ENCODE data around the gene ASTN2.

ASTN2 gene

GRCh38 chr9:117344892-117345660 is 69.8 kb downstream of the ASTN2 start:
- no peak for TF ChIP-seq CTCF (IDR thresholded peaks at IDR 0.05; ENCODE audit: insufficient read depth, low read length, poor library complexity, severe bottlenecking)

GRCh38 chr9:117343427-117343826 is 71.4 kb downstream of the ASTN2 start:
- TF ChIP-seq CTCF (IDR thresholded peaks at IDR 0.05; ENCODE audit: insufficient read depth, low read length, poor library complexity, severe bottlenecking), result no peak
- Histone ChIP-seq H3K4me3 (replicated peaks; ENCODE audit: low read depth, low read length) (no peak overlapping the region), H3K36me3 (ENCODE audit: control insufficient read depth, insufficient read depth, low read length) (no peaks in the 10 kb centered on the region), H3K27me3 (replicated peaks; ENCODE audit: control insufficient read depth, insufficient read depth, low read length) (no peaks in the 10 kb centered on the region)
- no peak for DNase-seq (ENCODE audit: extremely low read depth, insufficient read length)

More at GRCh38 chr9:117344892-117345660, 69.8 kb downstream of the ASTN2 start:
- no peaks in the 10 kb centered on the region for H3K27me3 ChIP-seq (replicated peaks; ENCODE audit: control insufficient read depth, insufficient read depth, low read length)
- no peak overlapping the region for H3K4me3 ChIP-seq (replicated peaks; ENCODE audit: low read depth, low read length)
- DNase-seq (ENCODE audit: extremely low read depth, insufficient read length), result no peak
- no peaks in the 10 kb centered on the region for H3K36me3 ChIP-seq (ENCODE audit: control insufficient read depth, insufficient read depth, low read length)

GRCh38 chr9:117341151-117341550 is 73.7 kb downstream of the ASTN2 start:
- H3K36me3 ChIP-seq (ENCODE audit: control insufficient read depth, insufficient read depth, low read length), result no peaks in the 10 kb centered on the region
- H3K4me3 ChIP-seq (replicated peaks; ENCODE audit: low read depth, low read length), result no peak overlapping the region
- H3K27me3 ChIP-seq (replicated peaks; ENCODE audit: control insufficient read depth, insufficient read depth, low read length), result no peaks in the 10 kb centered on the region
- DNase-seq (ENCODE audit: extremely low read depth, insufficient read length), result no peak
- TF ChIP-seq CTCF (IDR thresholded peaks at IDR 0.05; ENCODE audit: insufficient read depth, low read length, poor library complexity, severe bottlenecking), result no peak

GRCh38 chr9:117340422-117340821 is 74.4 kb downstream of the ASTN2 start:
- no peak for DNase-seq (ENCODE audit: extremely low read depth, insufficient read length)

GRCh38 chr9:117335837-117336433 is 78.9 kb downstream of the ASTN2 start:
- TF ChIP-seq CTCF (IDR thresholded peaks at IDR 0.05; ENCODE audit: insufficient read depth, low read length, poor library complexity, severe bottlenecking), result no peak
- no peak for DNase-seq (ENCODE audit: extremely low read depth, insufficient read length)

More at GRCh38 chr9:117340422-117340821, 74.4 kb downstream of the ASTN2 start:
- Histone ChIP-seq H3K27me3 (replicated peaks; ENCODE audit: control insufficient read depth, insufficient read depth, low read length) (no peaks in the 10 kb centered on the region), H3K36me3 (ENCODE audit: control insufficient read depth, insufficient read depth, low read length) (no peaks in the 10 kb centered on the region), H3K4me3 (replicated peaks; ENCODE audit: low read depth, low read length) (no peak overlapping the region)
- no peak for TF ChIP-seq CTCF (IDR thresholded peaks at IDR 0.05; ENCODE audit: insufficient read depth, low read length, poor library complexity, severe bottlenecking)

More at GRCh38 chr9:117335837-117336433, 78.9 kb downstream of the ASTN2 start:
- H3K4me3 ChIP-seq (replicated peaks; ENCODE audit: low read depth, low read length), result no peak overlapping the region
- H3K36me3 ChIP-seq (ENCODE audit: control insufficient read depth, insufficient read depth, low read length), result no peaks in the 10 kb centered on the region
- H3K27me3 ChIP-seq (replicated peaks; ENCODE audit: control insufficient read depth, insufficient read depth, low read length), result no peaks in the 10 kb centered on the region

All from GM06990 (cell line).